Rectal smooth muscle tissue (tissue), 1 donor: ENCODE measurements around the gene IRAK1.
"Not testable (repeated sequence)": the region's sequence is repeated elsewhere in the genome, so short reads cannot be mapped to it uniquely, and the experiment has no call there.

Source experiments
- H3K27ac ChIP-seq: one replicate; pipeline ENCODE4 v1.7.0; 2013; ENCODE audit warnings: low read depth, low read length, inconsistent platforms
- H3K27me3 ChIP-seq: one replicate; pipeline ENCODE4 v1.7.0; 2013; ENCODE audit warnings: low read length; ENCODE audit not compliant: control insufficient read depth, insufficient read depth
- H3K36me3 ChIP-seq: one replicate; pipeline ENCODE4 v1.7.0; 2013; ENCODE audit warnings: low read length; ENCODE audit not compliant: control insufficient read depth, insufficient read depth
- H3K4me1 ChIP-seq: one replicate; pipeline ENCODE4 v1.7.0; 2013; ENCODE audit warnings: low read length; ENCODE audit not compliant: control insufficient read depth, insufficient read depth
- H3K4me3 ChIP-seq: one replicate; pipeline ENCODE4 v1.7.0; 2013; ENCODE audit warnings: low read length
- H3K9ac ChIP-seq: one replicate; pipeline ENCODE4 v1.7.0; 2013; ENCODE audit warnings: low read length

The IRAK1 gene

GRCh38 chrX:153999359-154000037 is 20.2 kb downstream of the IRAK1 start:
- no peak overlapping the region for H3K27ac ChIP-seq
- H3K4me1 ChIP-seq = no peaks in the 10 kb centered on the region
- no peak overlapping the region for H3K4me3 ChIP-seq
- H3K9ac ChIP-seq = no peak overlapping the region
- H3K36me3 ChIP-seq = no peaks in the 10 kb centered on the region
- H3K27me3 ChIP-seq = peaks cover 6% of the 10 kb centered on the region

GRCh38 chrX:153995504-153995903 is 24.2 kb downstream of the IRAK1 start:
- no peak overlapping the region for H3K4me3 ChIP-seq
- peaks cover 14% of the 10 kb centered on the region for H3K27me3 ChIP-seq
- H3K4me1 ChIP-seq = no peaks in the 10 kb centered on the region
- H3K9ac ChIP-seq = no peak overlapping the region
- H3K27ac ChIP-seq = no peak overlapping the region
- no peaks in the 10 kb centered on the region for H3K36me3 ChIP-seq

GRCh38 chrX:153994398-153994797 is 25.3 kb downstream of the IRAK1 start:
- H3K4me1 ChIP-seq, H3K4me3 ChIP-seq, H3K36me3 ChIP-seq, H3K9ac ChIP-seq, H3K27ac ChIP-seq: not testable (repeated sequence)
- H3K27me3 ChIP-seq = peaks cover 14% of the 10 kb centered on the region

- H3K4me1 ChIP-seq = no peaks in the 10 kb centered on the region
- H3K4me3 ChIP-seq = no peak overlapping the region
- H3K36me3 ChIP-seq = no peaks in the 10 kb centered on the region
- H3K27me3 ChIP-seq = peaks cover 10% of the 10 kb centered on the region
- no peak overlapping the region for H3K27ac ChIP-seq
- H3K9ac ChIP-seq = no peak overlapping the region
Observed at GRCh38 chrX:153993978-153994377, 25.7 kb downstream of the IRAK1 start.

- no peak overlapping the region for H3K27ac ChIP-seq
- no peaks in the 10 kb centered on the region for H3K36me3 ChIP-seq
- no peak overlapping the region for H3K4me3 ChIP-seq
- no peak overlapping the region for H3K9ac ChIP-seq
- H3K27me3 ChIP-seq = peaks cover 10% of the 10 kb centered on the region
- H3K4me1 ChIP-seq = no peaks in the 10 kb centered on the region
Observed at GRCh38 chrX:153993079-153993478, 26.6 kb downstream of the IRAK1 start.

GRCh38 chrX:153992180-153992579 is 27.5 kb downstream of the IRAK1 start:
- H3K27me3 ChIP-seq = peaks cover 10% of the 10 kb centered on the region
- H3K27ac ChIP-seq = no peak overlapping the region
- no peak overlapping the region for H3K4me3 ChIP-seq
- no peaks in the 10 kb centered on the region for H3K4me1 ChIP-seq
- no peak overlapping the region for H3K9ac ChIP-seq
- H3K36me3 ChIP-seq = no peaks in the 10 kb centered on the region

- Histone ChIP-seq H3K27ac (no peak overlapping the region), H3K36me3 (no peaks in the 10 kb centered on the region), H3K4me1 (no peaks in the 10 kb centered on the region), H3K9ac (no peak overlapping the region), H3K4me3 (no peak overlapping the region), H3K27me3 (peaks cover 10% of the 10 kb centered on the region)
Observed at GRCh38 chrX:153991013-153991580, 28.6 kb downstream of the IRAK1 start.

GRCh38 chrX:153989973-153990655 is 29.6 kb downstream of the IRAK1 start:
- H3K4me1 ChIP-seq = no peaks in the 10 kb centered on the region
- no peak overlapping the region for H3K27ac ChIP-seq
- H3K27me3 ChIP-seq = peaks cover 10% of the 10 kb centered on the region
- no peak overlapping the region for H3K9ac ChIP-seq
- no peaks in the 10 kb centered on the region for H3K36me3 ChIP-seq
- no peak overlapping the region for H3K4me3 ChIP-seq

- no peak overlapping the region for H3K9ac ChIP-seq
- H3K27ac ChIP-seq = no peak overlapping the region
- H3K4me3 ChIP-seq = no peak overlapping the region
- no peaks in the 10 kb centered on the region for H3K36me3 ChIP-seq
- no peaks in the 10 kb centered on the region for H3K4me1 ChIP-seq
- H3K27me3 ChIP-seq = peaks cover 13% of the 10 kb centered on the region
Observed at GRCh38 chrX:153988493-153988892, 31.2 kb downstream of the IRAK1 start.

GRCh38 chrX:153984351-153985178 is 35.1 kb downstream of the IRAK1 start:
- H3K27me3 ChIP-seq = peaks cover 7% of the 10 kb centered on the region
- H3K36me3 ChIP-seq = no peaks in the 10 kb centered on the region
- H3K4me1 ChIP-seq = no peaks in the 10 kb centered on the region
- no peak overlapping the region for H3K4me3 ChIP-seq
- no peak overlapping the region for H3K27ac ChIP-seq
- H3K9ac ChIP-seq = no peak overlapping the region

GRCh38 chrX:153983321-153983801 is 36.3 kb downstream of the IRAK1 start:
- no peaks in the 10 kb centered on the region for H3K36me3 ChIP-seq
- H3K4me3 ChIP-seq = no peak overlapping the region
- no peaks in the 10 kb centered on the region for H3K4me1 ChIP-seq
- no peak overlapping the region for H3K9ac ChIP-seq
- H3K27me3 ChIP-seq = peaks cover 7% of the 10 kb centered on the region
- H3K27ac ChIP-seq = no peak overlapping the region
